A549 (cell line): ENCODE data around the gene SEMA6B.

Experiments used
- CTCF ChIP-seq: fragments of >200 bp; sonication (Bioruptor Twin); formaldehyde crosslinking; IDR thresholded peaks from 3 replicates; pipeline ENCODE4 v1.5.1; 2016
- E2F6 ChIP-seq: IDR thresholded peaks from 2 replicates; pipeline ENCODE4 v1.6.1; 2012; ENCODE audit warnings: low read depth, borderline replicate concordance
- EP300 ChIP-seq, 2 experiments: fragments of >200 bp; sonication (Bioruptor Twin); formaldehyde crosslinking; IDR thresholded peaks; 2 replicates in 1 of 2; 3 replicates in 1 of 2; pipeline ENCODE4 v1.6.1; 2016 to 2017
- ESRRA ChIP-seq: fragments of 150-350 bp; IDR thresholded peaks from 2 replicates; pipeline ENCODE4 v1.6.1; 2014; ENCODE audit warnings: mild to moderate bottlenecking, low read length, borderline replicate concordance
- POLR2A ChIP-seq: IDR thresholded peaks from 2 replicates; pipeline ENCODE4 v1.6.1; 2012; ENCODE audit warnings: mild to moderate bottlenecking, low read length
- RAD21 ChIP-seq, 2 experiments: fragments of >200 bp in 1 of 2; sonication (Bioruptor Twin) in 1 of 2; formaldehyde crosslinking in 1 of 2; IDR thresholded peaks in 1 of 2; conservative IDR thresholded peaks in 1 of 2; 2 replicates in 1 of 2; 3 replicates in 1 of 2; pipeline ENCODE4 v1.6.1; 2012 to 2018; ENCODE audit warnings: inconsistent platforms in 1 of 2

DNA sequence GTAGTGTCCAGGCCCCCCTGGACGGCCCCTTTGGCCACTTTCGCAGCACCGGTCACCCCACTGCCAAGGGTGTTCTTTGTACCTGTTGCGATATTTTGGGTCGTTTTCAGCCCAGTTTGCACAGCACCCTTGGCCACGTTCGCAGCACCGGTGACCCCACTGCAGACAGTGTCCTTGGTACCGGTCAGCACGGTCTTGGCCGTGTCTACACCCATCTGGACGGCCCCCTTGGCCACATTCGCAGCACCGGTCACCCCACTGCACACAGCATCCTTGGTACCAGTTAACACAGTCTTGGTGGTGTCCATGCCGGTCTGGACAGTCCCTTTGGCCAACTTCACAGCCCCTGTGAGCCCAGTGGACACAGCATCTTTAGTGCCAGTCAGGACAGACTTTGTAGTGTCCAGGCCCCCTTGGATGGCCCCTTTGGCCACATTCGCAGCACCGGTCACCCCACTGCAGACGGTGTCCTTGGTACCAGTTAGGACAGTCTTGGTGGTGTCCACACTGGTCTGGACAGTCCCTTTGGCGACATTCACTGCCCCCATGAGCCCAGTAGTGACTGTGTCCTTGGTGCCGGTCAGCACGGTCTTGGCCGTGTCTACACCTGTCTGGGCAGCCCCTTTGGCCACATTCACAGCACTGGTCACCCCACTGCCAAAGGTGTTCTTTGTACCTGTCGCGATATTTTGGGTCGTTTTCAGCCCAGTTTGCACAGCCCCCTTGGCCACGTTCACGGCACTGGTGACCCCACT, 48.0 kb downstream of the SEMA6B start:
- no peak for TF ChIP-seq E2F6
- no peak for TF ChIP-seq EP300 (IDR thresholded peaks at IDR 0.05)
- TF ChIP-seq POLR2A = no peak
- no peak for TF ChIP-seq ESRRA
- no peak for TF ChIP-seq RAD21 (conservative IDR thresholded peaks at IDR 0.05 in 1 of 2, IDR thresholded peaks at IDR 0.05 in 1 of 2)
- no peak for TF ChIP-seq CTCF
